Breast epithelium (tissue), 3 donors: ENCODE measurements around the gene OOSP4A.

Experiments
- POLR2AphosphoS5 ChIP-seq, 3 donors: sonication (generic); formaldehyde crosslinking; IDR thresholded peaks; one replicate each; pipeline ENCODE4 v1.6.1; 2017; ENCODE audit warnings: antibody characterized with exemption in 3 of 3
- TF ChIP-seq, protein P1 (sequence below), 3 donors: fragments of 450-650 bp; IDR thresholded peaks; one replicate each; pipeline ENCODE4 v1.5.1; 2016 to 2017; ENCODE audit warnings: antibody characterized with exemption in 3 of 3, mild to moderate bottlenecking in 3 of 3, moderate library complexity in 3 of 3

DNA sequence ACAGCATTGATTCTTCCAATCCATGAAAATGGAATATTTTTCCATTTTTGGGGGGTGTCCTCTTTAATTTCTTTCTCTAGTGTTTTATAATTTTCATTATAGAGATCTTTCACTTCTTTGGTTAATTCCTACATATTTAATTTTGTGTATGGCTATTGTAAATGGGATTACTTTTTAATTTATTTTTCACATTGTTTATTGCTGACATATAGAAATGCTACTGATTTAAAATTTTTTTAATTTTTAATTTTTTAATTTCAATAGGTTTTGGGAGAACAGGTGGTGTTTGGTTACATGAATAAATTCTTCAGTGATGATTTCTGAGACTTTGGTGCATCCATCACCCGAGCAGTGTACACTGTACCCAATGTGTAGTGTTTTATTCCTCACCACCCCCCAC, 26.6 kb downstream of the OOSP4A start:
- no peak for TF ChIP-seq POLR2AphosphoS5 (IDR thresholded peaks at IDR 0.05)
- TF ChIP-seq, protein P1, sequence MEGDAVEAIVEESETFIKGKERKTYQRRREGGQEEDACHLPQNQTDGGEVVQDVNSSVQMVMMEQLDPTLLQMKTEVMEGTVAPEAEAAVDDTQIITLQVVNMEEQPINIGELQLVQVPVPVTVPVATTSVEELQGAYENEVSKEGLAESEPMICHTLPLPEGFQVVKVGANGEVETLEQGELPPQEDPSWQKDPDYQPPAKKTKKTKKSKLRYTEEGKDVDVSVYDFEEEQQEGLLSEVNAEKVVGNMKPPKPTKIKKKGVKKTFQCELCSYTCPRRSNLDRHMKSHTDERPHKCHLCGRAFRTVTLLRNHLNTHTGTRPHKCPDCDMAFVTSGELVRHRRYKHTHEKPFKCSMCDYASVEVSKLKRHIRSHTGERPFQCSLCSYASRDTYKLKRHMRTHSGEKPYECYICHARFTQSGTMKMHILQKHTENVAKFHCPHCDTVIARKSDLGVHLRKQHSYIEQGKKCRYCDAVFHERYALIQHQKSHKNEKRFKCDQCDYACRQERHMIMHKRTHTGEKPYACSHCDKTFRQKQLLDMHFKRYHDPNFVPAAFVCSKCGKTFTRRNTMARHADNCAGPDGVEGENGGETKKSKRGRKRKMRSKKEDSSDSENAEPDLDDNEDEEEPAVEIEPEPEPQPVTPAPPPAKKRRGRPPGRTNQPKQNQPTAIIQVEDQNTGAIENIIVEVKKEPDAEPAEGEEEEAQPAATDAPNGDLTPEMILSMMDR (IDR thresholded peaks at IDR 0.05), result no peak
